PC-3 (cell line): ENCODE data around the gene MX1. TPM values are rescaled to one million over a fixed set of nuclear protein-coding genes. Genes with fewer than 3 reads are reported as not detected.
A peak's percentile ranks its signal among the peaks of the same experiment; 100 is the strongest.

Source experiments
- ATAC-seq: fragments of 200-7000 bp; cut with Tn5 transposase; 2 replicates; pipeline ENCODE4 v1.9.1; 2020; ENCODE audit warnings: mild to moderate bottlenecking, moderate library complexity
- Bru-seq: library from RNA; stranded (reverse); fragments of 400-500 nt; gene quantifications from one replicate; lab custom pipeline; 2021; lab: Mats Ljungman, UMichigan
- BruChase-seq, 2 experiments: library from RNA; stranded (reverse); fragments of 400-500 nt; gene quantifications; one replicate each; lab custom pipeline; 2021; lab: Mats Ljungman, UMichigan
- BruUV-seq: library from RNA; stranded (reverse); fragments of 400-500 nt; replicated peaks from 2 replicates; lab custom pipeline; 2021; lab: Mats Ljungman, UMichigan
- CTCF ChIA-PET: fragments of 300-600 bp; sonication (Branson Sonifier 250); formaldehyde crosslinking; loops from one replicate; lab custom pipeline; 2022; ENCODE audit warnings: antibody characterized with exemption; lab: Charles Lee
- POLR2A ChIA-PET: fragments of 300-600 bp; sonication (Branson Sonifier 250); formaldehyde crosslinking; loops from one replicate; lab custom pipeline; 2022; ENCODE audit warnings: antibody characterized with exemption; ENCODE audit not compliant: unreplicated experiment; lab: Charles Lee
- DNase-seq: peaks from one replicate; pipeline ENCODE4 v3.0.0-alpha.2; 2015
- H2AFZ ChIP-seq: fragments of 300-600 bp; sonication (generic); 2 replicates; pipeline ENCODE4 v1.6.0; 2016; ENCODE audit warnings: antibody characterized with exemption, low read length
- H3F3A ChIP-seq: fragments of 300-600 bp; sonication (generic); one replicate; pipeline ENCODE4 v1.6.0; 2017; ENCODE audit warnings: antibody characterized with exemption, low read length, control low read depth, mild to moderate bottlenecking; ENCODE audit not compliant: unreplicated experiment
- H3K27ac ChIP-seq: fragments of 300-600 bp; sonication (generic); 2 replicates; pipeline ENCODE4 v1.5.1; 2016; ENCODE audit warnings: mild to moderate bottlenecking, low read length
- H3K27me3 ChIP-seq: fragments of 300-600 bp; sonication (generic); 2 replicates; pipeline ENCODE4 v1.6.1; 2016; ENCODE audit warnings: low read length, mixed read lengths
- H3K36me3 ChIP-seq: fragments of 300-600 bp; sonication (generic); 2 replicates; pipeline ENCODE4 v1.6.1; 2016; ENCODE audit warnings: low read depth, mixed run types, low read length, mixed read lengths
- H3K4me1 ChIP-seq: fragments of 300-600 bp; sonication (generic); 2 replicates; pipeline ENCODE4 v1.5.1; 2016; ENCODE audit warnings: low read length; ENCODE audit not compliant: insufficient read depth
- H3K4me2 ChIP-seq: fragments of 300-600 bp; sonication (generic); 2 replicates; pipeline ENCODE4 v1.6.0; 2016; ENCODE audit warnings: low read length
- H3K4me3 ChIP-seq: fragments of 300-600 bp; sonication (generic); 2 replicates; pipeline ENCODE4 v1.5.1; 2016; ENCODE audit warnings: mild to moderate bottlenecking, low read length, mixed read lengths
- H3K79me2 ChIP-seq: fragments of 300-600 bp; sonication (generic); 2 replicates; pipeline ENCODE4 v1.6.1; 2017; ENCODE audit warnings: low read length, mixed read lengths
- H3K9ac ChIP-seq: fragments of 300-600 bp; sonication (generic); 2 replicates; pipeline ENCODE4 v1.6.0; 2016; ENCODE audit warnings: mild to moderate bottlenecking, low read length
- H3K9me2 ChIP-seq: fragments of 300-600 bp; sonication (generic); replicated peaks from 2 replicates; pipeline ENCODE4 v1.6.1; 2016; ENCODE audit warnings: mixed run types, low read length, mixed read lengths
- H3K9me3 ChIP-seq: fragments of 300-600 bp; sonication (generic); 2 replicates; pipeline ENCODE4 v1.6.1; 2016; ENCODE audit warnings: low read length, mixed read lengths
- H4K20me1 ChIP-seq: fragments of 300-600 bp; sonication (generic); 2 replicates; pipeline ENCODE4 v1.6.1; 2016; ENCODE audit warnings: low read length, mixed read lengths
- CTCF ChIP-seq: fragments of 300-600 bp; sonication (generic); conservative IDR thresholded peaks from 2 replicates; pipeline ENCODE4 v1.5.1; 2017; ENCODE audit warnings: antibody characterized with exemption, low read depth, mild to moderate bottlenecking, low read length
- EZH2 ChIP-seq: fragments of 300-600 bp; sonication (generic); IDR thresholded peaks from one replicate; pipeline ENCODE4 v1.6.1; 2017; ENCODE audit warnings: antibody characterized with exemption, mild to moderate bottlenecking, low read length; ENCODE audit not compliant: unreplicated experiment
- EZH2phosphoT487 ChIP-seq: fragments of 300-600 bp; sonication (generic); IDR thresholded peaks from 2 replicates; pipeline ENCODE4 v1.6.1; 2018; ENCODE audit warnings: mild to moderate bottlenecking, antibody characterized with exemption, low read length, borderline replicate concordance
- intact Hi-C: fragments of 100-400 bp; cut with micrococcal nuclease; formaldehyde crosslinking; loops from 2 replicates; pipeline ENCODE4 v1.9.0; 2023
- long read RNA-seq: library from polyadenylated mRNA; unstranded; transcript quantifications from one replicate; pipeline ENCODE4 v2.0.0, GENCODE V29; 2021; ENCODE audit not compliant: unreplicated experiment
- total RNA-seq: library from RNA; depleted of rRNA; stranded (reverse); fragments of >200 nt; gene quantifications from 2 replicates; pipeline ENCODE4 v1.2.3, GENCODE V29; 2014; rRNA removed

The MX1 gene
- 12.6 and 22.0 TPM in 2 replicates for total RNA-seq
- percentile 80 among the genes with signal in this experiment for Bru-seq, nascent RNA
- percentile 88 among the genes with signal in this experiment for BruChase-seq, experiment 1, labeled RNA remaining after a 6-hour chase
- percentile 97 among the genes with signal in this experiment for BruChase-seq, experiment 2, labeled RNA remaining after a 2-hour chase
- long read RNA-seq, transcript MX1-202 (17 exons, 2,850 nt) = major isoform, 340 of 677 reads
- long read RNA-seq, partial matches to known transcripts = 184 of 677 reads
- long read RNA-seq, other reads (novel, unspliced or antisense) = 149 of 677 reads

- ChIA-PET POLR2A (interaction anchor here (1.0 kb wide), 1 partner anchor 143 kb away, joined by 3 read pairs; no protein-coding TSS in a partner anchor), CTCF (no interaction called here)
- BruUV-seq = no TSS peak
- H3K9me2 ChIP-seq = no peaks in the 10 kb centered on the region
- peak within 1 kb of the TSS; percentile 82 for H3K4me3 ChIP-seq
- H3K9ac ChIP-seq = peak within 1 kb of the TSS; percentile 73
- no peaks in the 10 kb centered on the region for H3K27me3 ChIP-seq
- no peak for TF ChIP-seq EZH2phosphoT487
- TF ChIP-seq EZH2 = no peak
- no peak for TF ChIP-seq CTCF
- DNase-seq = peak; percentile 55
- H3K27ac ChIP-seq = 0 out of 2 replicates have a peak within 1 kb of the TSS, but pooled peaks have one; percentile 5
- ATAC-seq = peak; percentile 92
- peak within 1 kb of the TSS; percentile 96 for H3K4me2 ChIP-seq
- no peaks in the 10 kb centered on the region for H3K9me3 ChIP-seq
- H4K20me1 ChIP-seq = no peaks in the 10 kb centered on the region
- peak within 1 kb of the TSS; percentile 96 for H2AFZ ChIP-seq
- H3K79me2 ChIP-seq = no peaks in the 10 kb centered on the region
- H3F3A ChIP-seq = no peaks in the 10 kb centered on the region
- H3K36me3 ChIP-seq = no peaks in the 10 kb centered on the region
- H3K4me1 ChIP-seq = peaks cover 4% of the 10 kb centered on the region
- intact Hi-C loops = loop anchor here (10.0 kb wide), 1 partner anchor 141 kb away; no protein-coding TSS in a partner anchor
Observed at GRCh38 chr21:41425954-41426675, at the start of gene MX1. Gene MX1 (plus strand): TSS chr21:41426239. CDS start chr21:41432071, 5,832 bp downstream.

GRCh38 chr21:41377715-41378114 lies 48.3 kb upstream of the MX1 start:
- H3K9me2 ChIP-seq = no peaks in the 10 kb centered on the region
- no peaks in the 10 kb centered on the region for H3F3A ChIP-seq
- H3K27ac ChIP-seq = no peak overlapping the region
- H4K20me1 ChIP-seq = no peaks in the 10 kb centered on the region
- H3K79me2 ChIP-seq = no peaks in the 10 kb centered on the region
- ATAC-seq (no peak), DNase-seq (no peak)
- no peak overlapping the region for H3K4me2 ChIP-seq
- ChIA-PET POLR2A (no interaction called here), CTCF (no interaction called here)
- no peaks in the 10 kb centered on the region for H3K4me1 ChIP-seq
- TF ChIP-seq EZH2phosphoT487 = no peak
- TF ChIP-seq CTCF = no peak
- TF ChIP-seq EZH2 = no peak
- no peaks in the 10 kb centered on the region for H3K9me3 ChIP-seq
- no peak overlapping the region for H2AFZ ChIP-seq
- intact Hi-C loops = no loop called here
- no peak overlapping the region for H3K4me3 ChIP-seq
- H3K9ac ChIP-seq = no peak overlapping the region
- H3K36me3 ChIP-seq = no peaks in the 10 kb centered on the region
- no TSS peak for BruUV-seq
- H3K27me3 ChIP-seq = no peaks in the 10 kb centered on the region
